ENCODE results near the gene QRSL1.
"Not testable (repeated sequence)": the region's sequence is repeated elsewhere in the genome, so short reads cannot be mapped to it uniquely, and the experiment has no call there.

Gene QRSL1

DNA sequence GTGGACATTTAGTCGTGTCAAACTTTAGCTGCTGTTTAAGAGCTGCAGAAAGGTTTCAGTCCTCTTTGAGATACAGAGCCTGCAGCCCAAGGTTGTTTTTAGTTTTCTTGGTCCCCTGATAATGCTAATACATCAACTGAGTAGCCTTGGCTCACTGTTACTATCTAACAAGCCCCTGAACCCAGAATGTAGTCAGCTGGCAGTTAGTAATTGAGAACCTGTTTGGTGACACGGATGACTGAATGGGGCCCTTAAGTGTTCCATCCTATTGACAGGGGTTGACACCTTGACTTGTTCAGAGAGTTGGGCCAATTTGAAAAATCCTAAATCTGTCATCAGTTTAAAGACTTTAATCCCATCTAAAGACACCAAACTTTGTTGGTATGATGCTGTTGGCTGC, 2.9 kb upstream of the QRSL1 start:
- Histone ChIP-seq H3K36me3 (ENCODE audit: low read length) (peaks cover 13% of the 10 kb centered on the region), H3K27me3 (ENCODE audit: low read length) (no peaks in the 10 kb centered on the region), H3K4me2 (ENCODE audit: low read depth, low read length, poor library complexity, severe bottlenecking) (peak overlapping the region; percentile 100), H3K9ac (ENCODE audit: low read length) (peak overlapping the region; percentile 87), H3K79me2 (ENCODE audit: insufficient read depth, low read length) (peaks cover 50% of the 10 kb centered on the region), H3K9me2 (replicated peaks; ENCODE audit: insufficient read depth, low read length) (no peaks in the 10 kb centered on the region), H2AFZ (ENCODE audit: low read depth, low read length, severe bottlenecking) (peak overlapping the region; percentile 0), H3K27ac (ENCODE audit: low read depth, low read length) (peak overlapping the region; percentile 94), H3K4me3 (ENCODE audit: insufficient read depth, low read length, poor library complexity, severe bottlenecking) (peak overlapping the region; percentile 83), H3K9me3 (ENCODE audit: insufficient read depth, low read length) (no peaks in the 10 kb centered on the region), H4K20me1 (ENCODE audit: low read depth, low read length) (no peaks in the 10 kb centered on the region), H3F3A (ENCODE audit: insufficient read depth) (peaks cover 46% of the 10 kb centered on the region)
- TF ChIP-seq, protein P1, sequence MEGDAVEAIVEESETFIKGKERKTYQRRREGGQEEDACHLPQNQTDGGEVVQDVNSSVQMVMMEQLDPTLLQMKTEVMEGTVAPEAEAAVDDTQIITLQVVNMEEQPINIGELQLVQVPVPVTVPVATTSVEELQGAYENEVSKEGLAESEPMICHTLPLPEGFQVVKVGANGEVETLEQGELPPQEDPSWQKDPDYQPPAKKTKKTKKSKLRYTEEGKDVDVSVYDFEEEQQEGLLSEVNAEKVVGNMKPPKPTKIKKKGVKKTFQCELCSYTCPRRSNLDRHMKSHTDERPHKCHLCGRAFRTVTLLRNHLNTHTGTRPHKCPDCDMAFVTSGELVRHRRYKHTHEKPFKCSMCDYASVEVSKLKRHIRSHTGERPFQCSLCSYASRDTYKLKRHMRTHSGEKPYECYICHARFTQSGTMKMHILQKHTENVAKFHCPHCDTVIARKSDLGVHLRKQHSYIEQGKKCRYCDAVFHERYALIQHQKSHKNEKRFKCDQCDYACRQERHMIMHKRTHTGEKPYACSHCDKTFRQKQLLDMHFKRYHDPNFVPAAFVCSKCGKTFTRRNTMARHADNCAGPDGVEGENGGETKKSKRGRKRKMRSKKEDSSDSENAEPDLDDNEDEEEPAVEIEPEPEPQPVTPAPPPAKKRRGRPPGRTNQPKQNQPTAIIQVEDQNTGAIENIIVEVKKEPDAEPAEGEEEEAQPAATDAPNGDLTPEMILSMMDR (IDR thresholded peaks at IDR 0.05; ENCODE audit: insufficient read depth, low read length, poor library complexity, severe bottlenecking): no peak
- no peak for TF ChIP-seq EZH2phosphoT487 (conservative IDR thresholded peaks at IDR 0.05; ENCODE audit: low read length)

DNA sequence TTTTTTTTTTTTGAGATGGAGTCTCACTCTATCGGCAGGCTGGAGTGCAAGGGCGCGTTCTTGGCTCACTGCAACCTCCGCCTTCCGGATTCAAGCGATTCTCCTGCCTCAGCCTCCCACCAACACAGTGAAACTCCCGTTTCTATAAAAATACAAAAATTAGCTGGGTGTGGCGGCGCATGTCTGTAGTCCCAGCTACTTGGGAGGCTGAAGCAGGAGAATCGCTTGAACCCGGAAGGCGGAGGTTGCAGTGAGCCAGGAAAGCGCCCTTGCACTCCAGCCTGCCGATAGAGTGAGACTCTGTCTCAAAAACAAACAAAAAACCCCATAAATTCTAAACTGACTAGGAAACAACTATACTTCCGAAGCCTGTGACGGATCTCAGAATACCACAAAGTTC, 1.6 kb upstream of the QRSL1 start:
- not testable (repeated sequence) for H3K36me3 ChIP-seq (ENCODE audit: low read length); H3K9me3 ChIP-seq (ENCODE audit: insufficient read depth, low read length); H4K20me1 ChIP-seq (ENCODE audit: low read depth, low read length); H3K9me2 ChIP-seq (replicated peaks; ENCODE audit: insufficient read depth, low read length); H3K27me3 ChIP-seq (ENCODE audit: low read length)
- peak overlapping the region; percentile 87 for H3K9ac ChIP-seq (ENCODE audit: low read length)
- peak overlapping the region; percentile 100 for H3K4me2 ChIP-seq (ENCODE audit: low read depth, low read length, poor library complexity, severe bottlenecking)
- peak overlapping the region; percentile 83 for H3K4me3 ChIP-seq (ENCODE audit: insufficient read depth, low read length, poor library complexity, severe bottlenecking)
- peaks cover 41% of the 10 kb centered on the region for H3F3A ChIP-seq (ENCODE audit: insufficient read depth)
- peak overlapping the region; percentile 50 for H2AFZ ChIP-seq (ENCODE audit: low read depth, low read length, severe bottlenecking)
- peaks cover 63% of the 10 kb centered on the region for H3K79me2 ChIP-seq (ENCODE audit: insufficient read depth, low read length)
- H3K27ac ChIP-seq (ENCODE audit: low read depth, low read length): peak overlapping the region; percentile 94

DNA sequence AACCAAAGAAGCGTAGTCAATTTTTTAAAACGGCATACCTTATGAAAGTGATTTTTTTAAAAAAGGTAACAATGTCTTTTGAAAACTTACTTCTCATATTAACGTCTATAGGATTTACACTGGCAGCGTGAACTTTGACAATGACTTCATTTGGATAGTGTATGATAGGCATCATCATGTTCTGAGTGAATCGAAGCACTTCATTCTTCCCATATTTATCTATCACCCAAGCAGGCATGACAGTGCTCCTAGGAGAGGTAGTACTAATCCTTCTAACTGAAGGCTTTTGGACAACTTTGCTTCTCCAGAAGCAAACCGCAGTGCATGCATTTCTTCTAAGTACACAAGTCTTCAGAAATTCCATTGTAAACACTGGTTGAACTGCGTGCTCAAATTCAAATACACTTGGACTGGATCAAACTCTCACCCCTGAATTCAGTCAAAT, 698 bp upstream of the QRSL1 start:
- H2AFZ ChIP-seq (ENCODE audit: low read depth, low read length, severe bottlenecking): no peak overlapping the region
- H3K9me3 ChIP-seq (ENCODE audit: insufficient read depth, low read length): no peaks in the 10 kb centered on the region
- H3F3A ChIP-seq (ENCODE audit: insufficient read depth): peaks cover 46% of the 10 kb centered on the region
- TF ChIP-seq EZH2phosphoT487 (conservative IDR thresholded peaks at IDR 0.05; ENCODE audit: low read length): no peak
- TF ChIP-seq, protein P1 (IDR thresholded peaks at IDR 0.05; ENCODE audit: insufficient read depth, low read length, poor library complexity, severe bottlenecking): no peak
- peak overlapping the region; percentile 94 for H3K27ac ChIP-seq (ENCODE audit: low read depth, low read length)
- H3K4me3 ChIP-seq (ENCODE audit: insufficient read depth, low read length, poor library complexity, severe bottlenecking): peak overlapping the region; percentile 83
- H4K20me1 ChIP-seq (ENCODE audit: low read depth, low read length): no peaks in the 10 kb centered on the region
- no peaks in the 10 kb centered on the region for H3K9me2 ChIP-seq (replicated peaks; ENCODE audit: insufficient read depth, low read length)
- H3K9ac ChIP-seq (ENCODE audit: low read length): peak overlapping the region; percentile 87
- H3K36me3 ChIP-seq (ENCODE audit: low read length): no peaks in the 10 kb centered on the region
- no peaks in the 10 kb centered on the region for H3K27me3 ChIP-seq (ENCODE audit: low read length)
- H3K79me2 ChIP-seq (ENCODE audit: insufficient read depth, low read length): peaks cover 72% of the 10 kb centered on the region
- peak overlapping the region; percentile 100 for H3K4me2 ChIP-seq (ENCODE audit: low read depth, low read length, poor library complexity, severe bottlenecking)

DNA sequence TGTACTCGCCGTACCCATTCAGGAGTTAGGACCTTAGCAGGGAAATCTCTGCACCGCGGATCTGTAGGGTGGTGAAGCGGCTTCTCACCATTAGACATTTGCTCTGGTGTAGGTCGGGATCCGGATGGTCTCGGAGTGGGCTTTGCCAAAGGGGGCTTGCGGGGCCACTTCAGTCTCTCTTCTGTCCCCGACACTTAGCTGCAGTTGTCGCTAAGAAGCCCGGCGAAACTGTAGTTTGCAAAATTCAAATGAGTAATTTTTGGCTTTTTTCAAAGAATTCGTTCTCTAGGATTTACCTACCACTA, 433 bp downstream of the QRSL1 start:
- Histone ChIP-seq H3F3A (ENCODE audit: insufficient read depth) (peaks cover 56% of the 10 kb centered on the region), H3K4me2 (ENCODE audit: low read depth, low read length, poor library complexity, severe bottlenecking) (peak overlapping the region; percentile 100), H3K9me3 (ENCODE audit: insufficient read depth, low read length) (no peaks in the 10 kb centered on the region), H3K9me2 (replicated peaks; ENCODE audit: insufficient read depth, low read length) (no peaks in the 10 kb centered on the region), H3K27ac (ENCODE audit: low read depth, low read length) (peak overlapping the region; percentile 94), H3K4me3 (ENCODE audit: insufficient read depth, low read length, poor library complexity, severe bottlenecking) (peak overlapping the region; percentile 83), H3K9ac (ENCODE audit: low read length) (peak overlapping the region; percentile 87), H3K79me2 (ENCODE audit: insufficient read depth, low read length) (peaks cover 83% of the 10 kb centered on the region), H4K20me1 (ENCODE audit: low read depth, low read length) (no peaks in the 10 kb centered on the region), H2AFZ (ENCODE audit: low read depth, low read length, severe bottlenecking) (no peak overlapping the region), H3K36me3 (ENCODE audit: low read length) (no peaks in the 10 kb centered on the region), H3K27me3 (ENCODE audit: low read length) (no peaks in the 10 kb centered on the region)
- TF ChIP-seq, protein P1 (IDR thresholded peaks at IDR 0.05; ENCODE audit: insufficient read depth, low read length, poor library complexity, severe bottlenecking): no peak
- TF ChIP-seq EZH2phosphoT487 (conservative IDR thresholded peaks at IDR 0.05; ENCODE audit: low read length): no peak

Measured in SU-DHL-6 (cell line).